A549 treated with AZD9567 at 1 μM for 4 hours (cell line): ENCODE data around the gene GATAD2B. TPM values are rescaled to one million over a fixed set of nuclear protein-coding genes. Genes with fewer than 3 reads are reported as not detected.

ENCODE experiments used
- total RNA-seq: library from RNA; stranded (reverse); fragments of 200-300 nt; extraction: Qiagen RNA extraction; gene quantifications from 5 replicates; pipeline ENCODE4 v1.2.3, GENCODE V29; 2022; ENCODE audit not compliant: insufficient read depth

Gene GATAD2B
- 8.8 to 15.6 TPM (median 9.5 TPM) in 5 replicates for total RNA-seq

DNA sequence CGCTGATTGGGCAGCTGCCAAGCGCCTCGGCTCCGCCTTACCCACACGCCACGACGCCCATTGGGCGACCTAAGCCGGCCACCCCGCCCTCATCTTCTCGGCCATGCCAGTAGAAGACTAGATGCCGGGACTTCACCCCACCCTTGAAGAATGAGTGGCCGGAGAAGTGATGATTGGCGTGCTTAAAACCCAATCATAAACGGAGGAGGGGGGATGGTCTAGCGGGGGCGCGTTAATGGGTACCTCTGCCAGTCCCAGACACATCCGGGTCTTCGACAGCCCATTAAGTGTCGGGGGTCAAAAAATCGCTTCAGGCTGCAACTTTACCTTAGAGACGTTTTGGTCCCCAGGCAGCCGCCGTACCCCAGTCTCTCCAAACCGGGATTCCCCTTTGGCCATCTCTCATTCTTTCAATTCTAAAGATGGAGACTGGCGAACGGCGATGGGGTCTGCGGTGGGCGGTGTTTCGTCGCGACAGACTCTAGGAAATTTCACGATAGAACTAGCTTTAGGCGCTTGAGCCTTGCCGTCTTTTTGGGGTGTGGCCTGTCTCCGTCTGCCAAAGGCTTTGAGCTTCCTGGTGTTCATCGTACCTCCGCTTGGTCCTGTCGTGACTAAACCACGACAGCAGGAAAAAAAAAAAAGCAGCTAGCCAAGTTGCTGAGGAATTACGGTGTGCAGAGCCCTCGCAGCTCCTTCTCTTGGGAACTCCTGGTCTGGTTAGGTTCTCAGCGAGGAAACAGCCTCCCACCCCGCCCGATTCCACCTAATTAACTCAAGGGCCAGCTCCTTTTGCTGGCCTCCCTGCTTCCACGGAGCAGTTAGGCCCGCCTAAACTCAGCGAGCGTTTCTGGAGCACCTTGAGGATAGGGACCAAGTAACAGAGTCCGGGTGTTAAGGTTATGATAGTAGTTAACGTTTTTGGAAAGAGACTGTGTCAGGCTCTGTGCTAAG, at the start of gene GATAD2B:
Gene GATAD2B, minus strand, starts transcription at position 1 of the 954 bp plus-strand sequence. CDS start 94,625 bp downstream, outside the sequence.

GRCh38 chr1:153967107-153967999, 44.6 kb upstream of the GATAD2B start, which contains the start of gene CREB3L4:
Gene CREB3L4 (plus strand): TSS chr1:153967902. CDS start chr1:153968526, 624 bp downstream.

GRCh38 chr1:153963030-153963849, 40.5 kb upstream of the GATAD2B start, which contains the start of gene SLC39A1:
Gene SLC39A1 (minus strand): TSS chr1:153963537. CDS start chr1:153962715, 822 bp downstream.

DNA sequence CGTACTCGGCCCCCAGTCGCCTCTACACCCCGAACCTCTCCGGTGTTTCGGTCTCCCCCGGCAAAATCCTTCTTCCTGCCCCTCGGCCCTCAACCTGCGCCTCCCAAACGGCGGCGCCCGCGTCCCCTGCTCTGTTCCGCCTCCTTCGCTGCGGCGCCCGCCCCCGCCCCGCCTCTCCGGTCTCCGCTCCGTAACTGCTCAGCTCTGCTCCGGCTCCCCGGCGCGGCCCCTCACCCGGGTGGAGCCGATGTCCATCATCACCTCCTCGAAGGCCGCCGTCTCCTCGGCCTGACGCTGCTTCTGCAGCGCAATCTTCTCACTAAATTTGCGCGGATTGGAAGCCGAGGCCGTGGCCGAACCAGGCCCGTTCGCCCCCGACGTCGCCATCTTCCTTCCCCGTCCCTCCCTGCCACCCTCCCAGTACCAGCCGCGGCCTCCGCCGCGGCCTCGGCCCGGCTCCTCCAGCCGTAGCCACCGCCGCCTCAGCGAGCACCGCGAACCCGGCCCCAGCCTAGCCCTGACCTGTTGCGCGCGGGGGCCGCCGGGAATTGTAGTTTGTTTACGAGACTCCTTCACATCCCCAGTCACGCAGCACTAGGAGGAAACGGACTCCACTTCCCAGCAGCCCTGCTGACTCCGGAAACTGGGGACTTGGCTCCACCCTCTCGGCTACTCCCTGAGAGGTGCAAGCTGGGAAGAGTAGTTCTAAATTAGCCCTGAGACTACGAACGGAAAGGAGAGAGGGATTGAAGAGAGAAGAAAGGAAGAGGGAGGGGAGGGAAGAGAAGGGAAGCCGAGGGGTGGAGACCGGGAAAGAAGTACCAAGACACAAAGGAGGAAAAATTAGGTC, 35.6 kb upstream of the GATAD2B start, which contains the start of gene CRTC2:
Gene CRTC2, minus strand, starts transcription at position 502 of the 850 bp plus-strand sequence. Its CDS starts 115 bp downstream, at position 387.

DNA sequence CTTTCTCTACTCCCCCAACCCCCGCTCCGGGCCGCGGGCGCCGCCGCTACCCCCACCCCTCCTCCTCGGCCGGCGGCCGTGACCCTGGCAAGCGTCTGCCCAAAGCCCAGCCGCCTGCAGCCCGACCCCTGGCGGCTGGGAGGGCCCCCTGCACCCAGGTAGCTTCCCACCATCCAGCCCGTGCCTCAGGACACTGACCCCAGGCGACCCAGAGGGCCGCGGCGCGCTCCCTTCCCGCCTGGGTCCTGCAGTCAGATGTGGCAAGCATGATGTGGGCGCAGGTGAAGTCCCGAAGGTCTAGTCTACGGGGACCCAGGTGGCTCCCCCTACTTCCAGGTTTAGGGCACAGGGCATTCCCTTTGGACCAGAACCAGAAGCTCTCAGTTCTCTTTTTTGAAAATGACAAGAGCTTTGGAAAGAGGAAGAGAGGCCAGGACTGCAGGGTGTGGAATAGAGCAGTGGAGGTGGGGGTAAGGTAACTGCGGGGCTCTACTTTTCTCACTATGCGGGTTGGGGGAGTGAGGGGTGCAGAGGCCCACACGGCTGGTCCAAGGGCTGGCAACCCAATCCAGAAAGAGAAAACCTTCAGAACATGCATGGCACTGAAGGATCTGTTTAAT, 24.0 kb upstream of the GATAD2B start, which contains the start of gene DENND4B:
Gene DENND4B, minus strand, starts transcription at position 97 of the 620 bp plus-strand sequence. CDS start 2,344 bp downstream, outside the sequence.

DNA sequence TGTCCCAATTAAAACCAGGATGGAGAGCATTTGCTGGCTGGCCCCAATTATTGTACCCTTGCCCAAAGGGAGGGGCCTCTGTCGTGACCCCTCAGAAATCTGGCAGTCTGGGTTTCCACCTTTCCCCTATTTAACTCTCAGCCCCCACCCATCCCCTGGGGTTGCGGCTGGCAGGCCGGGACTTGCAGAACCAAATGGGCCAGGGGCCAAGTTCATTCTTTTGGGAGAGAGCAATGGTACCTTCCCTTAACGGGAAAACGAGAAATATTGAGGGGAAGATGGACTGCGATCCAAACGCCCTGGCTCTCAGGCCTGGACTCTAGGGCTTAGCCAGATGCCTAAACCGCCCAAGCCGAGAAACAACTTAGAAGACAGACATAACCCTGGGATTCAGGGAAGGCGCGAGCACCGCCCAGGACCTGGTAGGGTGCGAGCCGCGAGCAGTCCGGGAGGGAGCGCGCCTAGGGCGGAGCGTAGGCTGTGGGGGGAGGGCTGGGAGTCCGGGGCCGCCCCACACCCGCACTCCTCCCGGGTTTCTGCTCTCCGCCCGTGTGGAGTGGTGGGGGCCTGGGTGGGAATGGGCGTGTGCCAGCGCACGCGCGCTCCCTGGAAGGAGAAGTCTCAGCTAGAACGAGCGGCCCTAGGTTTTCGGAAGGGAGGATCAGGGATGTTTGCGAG, 147.9 kb downstream of the GATAD2B start, which contains the start of gene SLC27A3:
Gene SLC27A3, plus strand, starts transcription at position 628 of the 678 bp plus-strand sequence. CDS start 91 bp downstream, outside the sequence.

Other genes with a start within 250 kb of the GATAD2B start
- gene NPR1, start 244.3 kb downstream of the GATAD2B start, total RNA-seq, result 1.2 to 1.4 TPM (median 1.3 TPM) in 4 of 5 replicates, not detected in the other
- gene INTS3, start 194.9 kb downstream of the GATAD2B start, total RNA-seq, result 14.8 to 16.4 TPM (median 15.0 TPM) in 5 replicates
- 0.90 to 1.1 TPM (median 0.93 TPM) in 4 of 5 replicates, not detected in the other for gene SLC27A3, start 147.6 kb downstream of the GATAD2B start, total RNA-seq
- gene DENND4B, start 23.7 kb upstream of the GATAD2B start, total RNA-seq, result 25.6 to 35.4 TPM (median 34.5 TPM) in 5 replicates
- 34.0 to 42.1 TPM (median 40.8 TPM) in 5 replicates for gene CRTC2, start 35.6 kb upstream of the GATAD2B start, total RNA-seq
- gene SLC39A1, start 40.6 kb upstream of the GATAD2B start, total RNA-seq, result 129 to 157 TPM (median 152 TPM) in 5 replicates
- gene CREB3L4, start 44.9 kb upstream of the GATAD2B start, total RNA-seq, result 2.9 to 10.3 TPM (median 9.7 TPM) in 5 replicates
- gene JTB, start 54.7 kb upstream of the GATAD2B start, total RNA-seq, result 90.2 to 160 TPM (median 149 TPM) in 5 replicates
- 120 to 132 TPM (median 124 TPM) in 5 replicates for gene RAB13, start 63.4 kb upstream of the GATAD2B start, total RNA-seq
- gene RPS27, start 67.8 kb upstream of the GATAD2B start, total RNA-seq, result 4,352 to 7,409 TPM (median 4,509 TPM) in 5 replicates
- not detected in 5 replicates for gene NUP210L, start 232.1 kb upstream of the GATAD2B start, total RNA-seq